ENCODE measurements around the gene LARGE2. TPM values are rescaled to one million over a fixed set of nuclear protein-coding genes. Genes with fewer than 3 reads are reported as not detected.

Gene LARGE2
- total and polyA plus RNA-seq, 2 experiments from 2014 or later, result 89.8 to 107 TPM

- Mint-ChIP-seq H3K9me3 (no peaks in the 10 kb centered on the region), H3K27ac (no peak overlapping the region), H3K36me3 (ENCODE audit: low read depth) (peaks cover 14% of the 10 kb centered on the region; the same call in 2 of the 3 replicates), H3K4me1 (no peaks in the 10 kb centered on the region), H3K27me3 (ENCODE audit: insufficient read depth, low read depth, poor library complexity) (no peaks in the 10 kb centered on the region), H3K4me3 (no peak overlapping the region)
- TF ChIP-seq CREB1 (CRISPR knock-in tag; IDR thresholded peaks at IDR 0.05; ENCODE audit: low read depth) (no peak), EZH2 (IDR thresholded peaks at IDR 0.05; ENCODE audit: low read depth, unreplicated experiment) (no peak), REST (IDR thresholded peaks at IDR 0.05; ENCODE audit: unreplicated experiment) (no peak), ZNF331 (CRISPR knock-in tag; IDR thresholded peaks at IDR 0.05; ENCODE audit: low read depth) (no peak), ZNF114 (CRISPR knock-in tag; IDR thresholded peaks at IDR 0.05) (no peak), JUNB (IDR thresholded peaks at IDR 0.05; ENCODE audit: unreplicated experiment) (no peak), NANOG (IDR thresholded peaks at IDR 0.05; ENCODE audit: borderline replicate concordance) (no peak), EZH2phosphoT487 (IDR thresholded peaks at IDR 0.05; ENCODE audit: unreplicated experiment) (no peak), CTCF (conservative IDR thresholded peaks at IDR 0.05; ENCODE audit: low read depth in 2 of 2) (no peak), ETS1 (IDR thresholded peaks at IDR 0.05) (no peak), STAT1 (IDR thresholded peaks at IDR 0.05; ENCODE audit: unreplicated experiment) (no peak), POLR2AphosphoS5 (IDR thresholded peaks at IDR 0.05; ENCODE audit: low read depth) (no peak), ZNF462 (CRISPR knock-in tag; IDR thresholded peaks at IDR 0.05) (no peak)
- H3K36me3 ChIP-seq (ENCODE audit: insufficient read depth), result peaks cover 13% of the 10 kb centered on the region
- H3K9me2 ChIP-seq (ENCODE audit: insufficient read depth), result no peaks in the 10 kb centered on the region
- no peak overlapping the region for H3K4me2 ChIP-seq
- H3K4me3 ChIP-seq, result no peak overlapping the region
- H3K79me2 ChIP-seq (replicated peaks; ENCODE audit: insufficient read depth), result no peaks in the 10 kb centered on the region
- H4K20me1 ChIP-seq (replicated peaks; ENCODE audit: insufficient read depth), result no peaks in the 10 kb centered on the region
- no peak for ATAC-seq
- DNase-seq (ENCODE audit: low spot score), result no peak
- no peaks in the 10 kb centered on the region for H3K4me1 ChIP-seq (ENCODE audit: insufficient read depth)
- H2AFZ ChIP-seq, result no peak overlapping the region
- 0 out of 2 replicates have a peak, but pooled peaks cover 3% of the 10 kb centered on the region for H3F3A ChIP-seq (replicated peaks; ENCODE audit: low read depth)
- H3K27me3 ChIP-seq (ENCODE audit: insufficient read depth), result no peaks in the 10 kb centered on the region
- H3K27ac ChIP-seq (ENCODE audit: low read depth), result 0 out of 2 replicates have a peak overlapping the region, but pooled peaks have one; percentile 26
Observed at GRCh38 chr11:45947885-45948284, 25.4 kb downstream of the LARGE2 start.
